HG03159 (cell line): ENCODE results near the gene WDFY3.
"Not testable (repeated sequence)": the region's sequence is repeated elsewhere in the genome, so short reads cannot be mapped to it uniquely, and the experiment has no call there.

Source experiments
- ATAC-seq: cut with Tn5 transposase; IDR thresholded peaks from one replicate; pipeline ENCODE4 v1.9.1; 2021; ENCODE audit warnings: mild to moderate bottlenecking, moderate library complexity; ENCODE audit not compliant: unreplicated experiment

The WDFY3 gene

GRCh38 chr4:84681486-84682274 is 284.8 kb downstream of the WDFY3 start:
- ATAC-seq: no peak

GRCh38 chr4:84680956-84681355 is 285.5 kb downstream of the WDFY3 start:
- ATAC-seq: no peak

GRCh38 chr4:84678976-84679744 is 287.3 kb downstream of the WDFY3 start:
- no peak for ATAC-seq

- ATAC-seq: no peak
Measured at GRCh38 chr4:84677995-84678394, 288.5 kb downstream of the WDFY3 start.

- no peak for ATAC-seq
Measured at GRCh38 chr4:84677093-84677492, 289.4 kb downstream of the WDFY3 start.

GRCh38 chr4:84673475-84674240 is 292.8 kb downstream of the WDFY3 start:
- ATAC-seq: no peak

GRCh38 chr4:84672177-84672576 is 294.3 kb downstream of the WDFY3 start:
- ATAC-seq: no peak

GRCh38 chr4:84669201-84669600 is 297.3 kb downstream of the WDFY3 start:
- ATAC-seq: no peak

- no peak for ATAC-seq
Measured at GRCh38 chr4:84666439-84666838, 300.1 kb downstream of the WDFY3 start.

- not testable (repeated sequence) for ATAC-seq
Measured at GRCh38 chr4:84664767-84665166, 301.7 kb downstream of the WDFY3 start.

- no peak for ATAC-seq
Measured at GRCh38 chr4:84661191-84661939, 305.1 kb downstream of the WDFY3 start.

GRCh38 chr4:84660606-84661005 is 305.9 kb downstream of the WDFY3 start:
- no peak for ATAC-seq

GRCh38 chr4:84652478-84652877 is 314.0 kb downstream of the WDFY3 start:
- ATAC-seq: no peak

GRCh38 chr4:84651499-84651898 is 315.0 kb downstream of the WDFY3 start:
- no peak for ATAC-seq

- no peak for ATAC-seq
Measured at GRCh38 chr4:84648863-84649647, 317.4 kb downstream of the WDFY3 start.

- no peak for ATAC-seq
Measured at GRCh38 chr4:84648178-84648577, 318.3 kb downstream of the WDFY3 start.

- no peak for ATAC-seq
Measured at GRCh38 chr4:84647312-84647884, 319.1 kb downstream of the WDFY3 start.

GRCh38 chr4:84644087-84644486 is 322.4 kb downstream of the WDFY3 start:
- no peak for ATAC-seq

- ATAC-seq: no peak
Measured at GRCh38 chr4:84639145-84639544, 327.3 kb downstream of the WDFY3 start.

GRCh38 chr4:84638092-84638491 is 328.4 kb downstream of the WDFY3 start:
- ATAC-seq: no peak
